DOHH2 (cell line): ENCODE measurements around the gene PPP1R26.

ENCODE experiments used
- CTCF ChIP-seq: fragments of 200-600 bp; sonication (generic); IDR thresholded peaks from one replicate; pipeline ENCODE4 v1.5.1; 2014; ENCODE audit warnings: antibody characterized with exemption, mild to moderate bottlenecking, low read depth, low read length; ENCODE audit not compliant: poor library complexity, severe bottlenecking
- EZH2phosphoT487 ChIP-seq: fragments of 200-600 bp; sonication (generic); IDR thresholded peaks from 2 replicates; pipeline ENCODE4 v1.6.1; 2017; ENCODE audit warnings: borderline replicate concordance, mild to moderate bottlenecking, antibody characterized with exemption, low read length, moderate library complexity, mixed read lengths

- TF ChIP-seq CTCF (no peak), EZH2phosphoT487 (no peak)
Measured at GRCh38 chr9:135524130-135524861, 44.7 kb downstream of the PPP1R26 start.
